ENCODE measurements around the gene PSMA8. TPM values are rescaled to one million over a fixed set of nuclear protein-coding genes. Genes with fewer than 3 reads are reported as not detected.

The PSMA8 gene
- total and polyA plus RNA-seq, 2 of the 13 experiments (the other 11 are each of a cell fraction or from before 2014, with no cell fraction given), result not detected

GRCh38 chr18:26091047-26091630 is 42.5 kb upstream of the PSMA8 start (continued):
- TF ChIP-seq ZNF580 (CRISPR knock-in tag; IDR thresholded peaks at IDR 0.05; ENCODE audit: borderline replicate concordance, low read depth), result peak; percentile 18; the same call in 1 of the 2 replicates
- 0 out of 2 replicates have a peak, but pooled peaks have one; percentile 41 for TF ChIP-seq REPIN1 (CRISPR knock-in tag; IDR thresholded peaks at IDR 0.05; ENCODE audit: borderline replicate concordance, low read depth)
- peak; percentile 39; the same call in 1 of the 2 replicates for TF ChIP-seq SAP130 (CRISPR knock-in tag; IDR thresholded peaks at IDR 0.05; ENCODE audit: low read depth)
- peak; percentile 34; the same call in 1 of the 2 replicates for TF ChIP-seq ZNF350 (CRISPR knock-in tag; IDR thresholded peaks at IDR 0.05; ENCODE audit: borderline replicate concordance, low read depth)
- TF ChIP-seq, protein P1, sequence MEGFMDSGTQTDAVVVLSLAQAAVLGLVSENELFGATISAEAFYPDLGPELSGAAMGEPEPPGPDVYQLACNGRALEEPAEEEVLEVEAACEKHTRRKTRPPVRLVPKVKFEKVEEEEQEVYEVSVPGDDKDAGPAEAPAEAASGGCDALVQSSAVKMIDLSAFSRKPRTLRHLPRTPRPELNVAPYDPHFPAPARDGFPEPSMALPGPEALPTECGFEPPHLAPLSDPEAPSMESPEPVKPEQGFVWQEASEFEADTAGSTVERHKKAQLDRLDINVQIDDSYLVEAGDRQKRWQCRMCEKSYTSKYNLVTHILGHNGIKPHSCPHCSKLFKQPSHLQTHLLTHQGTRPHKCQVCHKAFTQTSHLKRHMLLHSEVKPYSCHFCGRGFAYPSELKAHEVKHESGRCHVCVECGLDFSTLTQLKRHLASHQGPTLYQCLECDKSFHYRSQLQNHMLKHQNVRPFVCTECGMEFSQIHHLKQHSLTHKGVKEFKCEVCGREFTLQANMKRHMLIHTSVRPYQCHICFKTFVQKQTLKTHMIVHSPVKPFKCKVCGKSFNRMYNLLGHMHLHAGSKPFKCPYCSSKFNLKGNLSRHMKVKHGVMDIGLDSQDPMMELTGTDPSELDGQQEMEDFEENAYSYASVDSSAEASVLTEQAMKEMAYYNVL (CRISPR knock-in tag; IDR thresholded peaks at IDR 0.05; ENCODE audit: borderline replicate concordance), result no peak
- peak; percentile 82; the same call in 1 of the 2 replicates for TF ChIP-seq KLF15 (CRISPR knock-in tag; IDR thresholded peaks at IDR 0.05; ENCODE audit: borderline replicate concordance)
- TF ChIP-seq ZSCAN29 (CRISPR knock-in tag; conservative IDR thresholded peaks at IDR 0.05), result 0 out of 2 replicates have a peak, but pooled peaks have one; percentile 20
- TF ChIP-seq GATAD2A (CRISPR knock-in tag; IDR thresholded peaks at IDR 0.05), result 0 out of 2 replicates have a peak, but pooled peaks have one; percentile 6
- TF ChIP-seq MTERF4 (CRISPR knock-in tag; IDR thresholded peaks at IDR 0.05), result peak; percentile 68; the same call in 1 of the 2 replicates
- TF ChIP-seq ZNF589 (CRISPR knock-in tag; conservative IDR thresholded peaks at IDR 0.05), result 0 out of 2 replicates have a peak, but pooled peaks have one; percentile 31
- TF ChIP-seq TGIF2 (CRISPR knock-in tag; IDR thresholded peaks at IDR 0.05), result peak; percentile 23; the same call in 1 of the 2 replicates
- TF ChIP-seq BCLAF1 (IDR thresholded peaks at IDR 0.05), result no peak
- TF ChIP-seq MEIS2 (CRISPR knock-in tag; IDR thresholded peaks at IDR 0.05), result 0 out of 2 replicates have a peak, but pooled peaks have one; percentile 1
- TF ChIP-seq MXD4 (CRISPR knock-in tag; IDR thresholded peaks at IDR 0.05), result 0 out of 2 replicates have a peak, but pooled peaks have one; percentile 6
- TF ChIP-seq GTF3A (CRISPR knock-in tag; conservative IDR thresholded peaks at IDR 0.05), result 0 out of 2 replicates have a peak, but pooled peaks have one; percentile 62
- TF ChIP-seq FOXJ3 (CRISPR knock-in tag; IDR thresholded peaks at IDR 0.05; ENCODE audit: borderline replicate concordance), result peak; percentile 58; the same call in 1 of the 2 replicates
- TF ChIP-seq SIX1 (CRISPR knock-in tag; IDR thresholded peaks at IDR 0.05; ENCODE audit: borderline replicate concordance), result no peak
- no peak for TF ChIP-seq TAF1 (CRISPR knock-in tag; IDR thresholded peaks at IDR 0.05)
- TF ChIP-seq YEATS4 (CRISPR knock-in tag; IDR thresholded peaks at IDR 0.05; ENCODE audit: borderline replicate concordance), result peak; percentile 13
- TF ChIP-seq ZNF704 (CRISPR knock-in tag; IDR thresholded peaks at IDR 0.05; ENCODE audit: borderline replicate concordance), result peak; percentile 36; the same call in 1 of the 2 replicates
- TF ChIP-seq ZNF564 (CRISPR knock-in tag; IDR thresholded peaks at IDR 0.05), result 0 out of 2 replicates have a peak, but pooled peaks have one; percentile 35
- TF ChIP-seq MYC (CRISPR knock-in tag; IDR thresholded peaks at IDR 0.05; ENCODE audit: borderline replicate concordance), result peak; percentile 54; the same call in 1 of the 2 replicates

Measured in HepG2 (cell line).